H1 (cell line): ENCODE data around the gene STXBP4.

Experiments
- CTCF ChIP-seq, 3 experiments: IDR thresholded peaks; 1 replicate in 2 of 3; 2 replicates in 1 of 3; pipeline versions ENCODE4 v1.5.1 to v1.6.1; 2011; ENCODE audit warnings: low read length in 3 of 3, mild to moderate bottlenecking in 3 of 3, inconsistent platforms in 2 of 3, low read depth in 1 of 3, moderate library complexity in 1 of 3; ENCODE audit not compliant: insufficient read depth in 1 of 3; ENCODE audit errors: control extremely low read depth in 1 of 3
- EP300 ChIP-seq, 2 experiments: IDR thresholded peaks; 1 replicate in 1 of 2; 2 replicates in 1 of 2; pipeline ENCODE4 v1.6.1; 2011 to 2012; ENCODE audit warnings: low read depth in 2 of 2, low read length in 2 of 2, mild to moderate bottlenecking in 2 of 2, borderline replicate concordance in 1 of 2, inconsistent platforms in 1 of 2, moderate library complexity in 1 of 2
- EZH2 ChIP-seq: fragments of 200-600 bp; sonication (generic); IDR thresholded peaks from 2 replicates; pipeline ENCODE4 v1.7.1; 2012; ENCODE audit warnings: low read depth, mild to moderate bottlenecking, moderate library complexity, low read length, inconsistent platforms; ENCODE audit not compliant: severe bottlenecking
- JUND ChIP-seq: IDR thresholded peaks from 2 replicates; pipeline ENCODE4 v1.6.1; 2011; ENCODE audit warnings: mild to moderate bottlenecking, improper control_type of control experiment, low read length
- POLR2AphosphoS5 ChIP-seq: IDR thresholded peaks from 2 replicates; pipeline ENCODE4 v1.6.1; 2011; ENCODE audit warnings: low read depth, low read length
- YY1 ChIP-seq: IDR thresholded peaks from 2 replicates; pipeline ENCODE4 v1.6.1; 2011; ENCODE audit warnings: low read depth, mild to moderate bottlenecking, low read length

- TF ChIP-seq CTCF (IDR thresholded peaks at IDR 0.05; ENCODE audit: control extremely low read depth in 1 of 3, insufficient read depth in 1 of 3, low read depth in 1 of 3, low read length in 3 of 3) (no peak), POLR2AphosphoS5 (no peak), EZH2 (no peak), EP300 (IDR thresholded peaks at IDR 0.05; ENCODE audit: borderline replicate concordance in 1 of 2, low read depth in 2 of 2, low read length in 2 of 2) (no peak), YY1 (no peak), JUND (no peak)
Measured at GRCh38 chr17:55219459-55219858, 250.9 kb downstream of the STXBP4 start.
